CD1c-positive myeloid dendritic cell (primary cell): Measurements from ENCODE around the gene FAT1.

Source experiments
- DNase-seq: peaks from one replicate; pipeline ENCODE4 v3.0.0-alpha.2; 2016; ENCODE audit errors: extremely low spot score

The FAT1 gene

GRCh38 chr4:186725469-186726425 is 2.1 kb upstream of the FAT1 start:
- DNase-seq = no peak

GRCh38 chr4:186724864-186725468 is 1.3 kb upstream of the FAT1 start:
- DNase-seq = no peak

GRCh38 chr4:186724058-186724863 is 605 bp upstream of the FAT1 start:
- no peak for DNase-seq

- no peak for DNase-seq
These were observed 812 bp downstream of the FAT1 start for GRCh38 chr4:186722796-186723291.

GRCh38 chr4:186719925-186720694 is 3.5 kb downstream of the FAT1 start:
- no peak for DNase-seq

- no peak for DNase-seq
These were observed 6.1 kb downstream of the FAT1 start for GRCh38 chr4:186717556-186717955.

GRCh38 chr4:186715077-186715476 is 8.6 kb downstream of the FAT1 start:
- no peak for DNase-seq

GRCh38 chr4:186714006-186714675 is 9.5 kb downstream of the FAT1 start:
- DNase-seq = no peak

- no peak for DNase-seq
These were observed 11.0 kb downstream of the FAT1 start for GRCh38 chr4:186712690-186713089.

GRCh38 chr4:186710521-186711119 is 13.0 kb downstream of the FAT1 start:
- DNase-seq = no peak

- DNase-seq = no peak
These were observed 14.1 kb downstream of the FAT1 start for GRCh38 chr4:186709517-186709916.

- DNase-seq = no peak
These were observed 15.1 kb downstream of the FAT1 start for GRCh38 chr4:186708554-186708953.

- DNase-seq = no peak
These were observed 15.7 kb downstream of the FAT1 start for GRCh38 chr4:186707996-186708395.

- DNase-seq = no peak
These were observed 16.1 kb downstream of the FAT1 start for GRCh38 chr4:186707574-186707973.

- DNase-seq = no peak
These were observed 19.6 kb downstream of the FAT1 start for GRCh38 chr4:186704057-186704456.

- no peak for DNase-seq
These were observed 20.1 kb downstream of the FAT1 start for GRCh38 chr4:186703510-186703909.

GRCh38 chr4:186702940-186703339 is 20.7 kb downstream of the FAT1 start:
- no peak for DNase-seq

GRCh38 chr4:186702297-186702696 is 21.4 kb downstream of the FAT1 start:
- no peak for DNase-seq

- DNase-seq = no peak
These were observed 21.9 kb downstream of the FAT1 start for GRCh38 chr4:186701788-186702187.

- DNase-seq = no peak
These were observed 22.4 kb downstream of the FAT1 start for GRCh38 chr4:186701273-186701672.
